Aorta (tissue), 5 donors: Measurements from ENCODE around the gene EOMES. TPM values are rescaled to one million over a fixed set of nuclear protein-coding genes. Genes with fewer than 3 reads are reported as not detected.

ENCODE experiments used
- ATAC-seq: fragments of 200-7000 bp; cut with Tn5 transposase; one replicate; pipeline ENCODE4 v1.9.1; 2022; ENCODE audit warnings: moderate library complexity; ENCODE audit not compliant: low FRiP score
- DNase-seq, 2 donors: peaks; one replicate each; pipeline ENCODE4 v3.0.0-alpha.2; 2020
- H3K27ac ChIP-seq, 2 donors: one replicate each; pipeline ENCODE4 v1.5.1; 2013; ENCODE audit warnings: low read length in 2 of 2, mild to moderate bottlenecking in 2 of 2, moderate library complexity in 2 of 2, control low read depth in 1 of 2, inconsistent platforms in 1 of 2, low read depth in 1 of 2
- H3K27me3 ChIP-seq, 2 donors: one replicate each; pipeline ENCODE4 v1.6.1; 2013; ENCODE audit warnings: control low read depth in 1 of 2, low read length in 1 of 2, mild to moderate bottlenecking in 1 of 2, moderate library complexity in 1 of 2; ENCODE audit not compliant: insufficient read depth in 2 of 2, control insufficient read depth in 1 of 2
- H3K36me3 ChIP-seq, 2 donors: one replicate each; pipeline ENCODE4 v1.6.1; 2013; ENCODE audit warnings: control low read depth in 1 of 2, low read length in 1 of 2, mild to moderate bottlenecking in 1 of 2; ENCODE audit not compliant: insufficient read depth in 2 of 2, control insufficient read depth in 1 of 2
- H3K4me1 ChIP-seq, 2 donors: one replicate each; pipeline ENCODE4 v1.6.1; 2013; ENCODE audit warnings: low read length in 2 of 2, control low read depth in 1 of 2, mild to moderate bottlenecking in 1 of 2, moderate library complexity in 1 of 2; ENCODE audit not compliant: insufficient read depth in 2 of 2, control insufficient read depth in 1 of 2
- H3K4me3 ChIP-seq, 2 donors: one replicate each; pipeline ENCODE4 v1.5.1; 2013; ENCODE audit warnings: low read length in 2 of 2, control low read depth in 1 of 2, mild to moderate bottlenecking in 1 of 2
- H3K9me3 ChIP-seq: one replicate; pipeline ENCODE4 v1.6.1; 2013; ENCODE audit warnings: mild to moderate bottlenecking, low read length; ENCODE audit not compliant: control insufficient read depth
- WGBS, 2 donors: extraction: QIAGEN DNeasy Blood & Tissue Kit; methylation state at CpG; one replicate each; pipeline ENCODE4 v1.1.7; 2013; 5-methylcytosine and 5-hydroxymethylcytosine counted together
- intact Hi-C, 2 donors: fragments of 100-400 bp; cut with DNase I; formaldehyde crosslinking; loops; one replicate each; pipeline versions ENCODE4 v1.14.2 to v1.15.0; 2022
- polyA plus RNA-seq, 2 donors: library from polyadenylated mRNA; stranded (reverse); fragments of 200-250 nt; gene quantifications; one replicate each; pipeline ENCODE4 v1.2.3, GENCODE V29; 2013
- total RNA-seq, 2 donors: library from RNA; stranded (reverse); fragmentation: NEBNext Ultra II Directional; extraction: Animal tissue kit (Norgen Biotek cat#: 25700); gene quantifications; one replicate each; pipeline ENCODE4 v1.2.1, GENCODE V29; 2021
- donor health status: healthy with polysubstance abuse.
- donor health status: Bipolar disorder and iron deficiency.
- donor health status: DM: no; HTN: no; CAD: no.
- donor health status: DM: no; HTN: no; CAD: no.
- donor health status: DM: yes; HTN: yes; CAD: no.

EOMES gene
- total and polyA plus RNA-seq, 4 donors = 0.36 to 1.2 (median 0.60) TPM; not detected in 1

GRCh38 chr3:27715863-27716262 lies 6.3 kb downstream of the EOMES start:
- Histone ChIP-seq H3K9me3 (no peaks in the 10 kb centered on the region), H3K4me3 (no peak overlapping the region), H3K4me1 (peaks cover 0 to 2% of the 10 kb centered on the region in 2 donors), H3K36me3 (no peaks in the 10 kb centered on the region), H3K27me3 (peaks cover 0 to under 1% of the 10 kb centered on the region in 2 donors), H3K27ac (no peak overlapping the region)
- no peak for ATAC-seq
- WGBS, 2 donors = 92 to 98% methylated on average over 4 of the region's 4 CpGs
- DNase-seq = no peak
- intact Hi-C loops = no loop called here

- no peak overlapping the region for H3K4me3 ChIP-seq
- no peak overlapping the region for H3K27ac ChIP-seq
- H3K36me3 ChIP-seq = no peaks in the 10 kb centered on the region
- intact Hi-C loops = no loop called here
- DNase-seq (no peak), ATAC-seq (no peak)
- H3K9me3 ChIP-seq = no peaks in the 10 kb centered on the region
- H3K4me1 ChIP-seq = peaks cover 0 to 2% of the 10 kb centered on the region in 2 donors
- no peaks in the 10 kb centered on the region for H3K27me3 ChIP-seq
- 27 to 40% methylated on average over 11 of the region's 11 CpGs for WGBS, 2 donors
Measured at GRCh38 chr3:27715454-27715806, 6.7 kb downstream of the EOMES start.

- peak in 1 of 2 donors; percentile 55 for DNase-seq
- no peak for ATAC-seq
- intact Hi-C loops = loop anchor here in 1 of 2 donors (5.0 kb wide), 1 partner anchor 607 kb away; no protein-coding TSS in a partner anchor
- Histone ChIP-seq H3K4me3 (no peak overlapping the region), H3K9me3 (no peaks in the 10 kb centered on the region), H3K27me3 (no peaks in the 10 kb centered on the region), H3K36me3 (no peaks in the 10 kb centered on the region), H3K4me1 (peaks cover 0 to 2% of the 10 kb centered on the region in 2 donors), H3K27ac (no peak overlapping the region)
- 12 to 19% methylated on average over 51 to 52 of the region's 52 CpGs for WGBS, 2 donors
Measured at GRCh38 chr3:27714692-27715453, 7.2 kb downstream of the EOMES start.

- Histone ChIP-seq H3K4me1 (peaks cover 0 to 2% of the 10 kb centered on the region in 2 donors), H3K4me3 (peak overlapping the region; percentile 44 to 77), H3K36me3 (no peaks in the 10 kb centered on the region), H3K27ac (no peak overlapping the region), H3K27me3 (no peaks in the 10 kb centered on the region), H3K9me3 (no peaks in the 10 kb centered on the region)
- ATAC-seq (no peak), DNase-seq (no peak)
- 13 to 26% methylated on average over 11 of the region's 11 CpGs for WGBS, 2 donors
- intact Hi-C loops = loop anchor here in 1 of 2 donors (5.0 kb wide), 1 partner anchor 608 kb away; no protein-coding TSS in a partner anchor
Measured at GRCh38 chr3:27714146-27714526, 8.0 kb downstream of the EOMES start.

GRCh38 chr3:27713435-27714145 lies 8.5 kb downstream of the EOMES start:
- Histone ChIP-seq H3K4me1 (peaks cover 0 to 5% of the 10 kb centered on the region in 2 donors), H3K4me3 (peak overlapping the region; percentile 44 to 77), H3K27ac (no peak overlapping the region), H3K9me3 (no peaks in the 10 kb centered on the region), H3K27me3 (no peaks in the 10 kb centered on the region), H3K36me3 (no peaks in the 10 kb centered on the region)
- intact Hi-C loops = loop anchor here in 1 of 2 donors (5.0 kb wide), 1 partner anchor 609 kb away; no protein-coding TSS in a partner anchor
- ATAC-seq (peak; percentile 4), DNase-seq (no peak)
- 2% methylated on average over 25 of the region's 25 CpGs for WGBS, 2 donors

- no peaks in the 10 kb centered on the region for H3K36me3 ChIP-seq
- peak; percentile 44 for ATAC-seq
- WGBS, 2 donors = 0 to 1% methylated on average over 18 of the region's 18 CpGs
- H3K27me3 ChIP-seq = no peaks in the 10 kb centered on the region
- no peaks in the 10 kb centered on the region for H3K9me3 ChIP-seq
- peaks cover 0 to 5% of the 10 kb centered on the region in 2 donors for H3K4me1 ChIP-seq
- intact Hi-C loops = loop anchor here in 1 of 2 donors (5.0 kb wide), 1 partner anchor 609 kb away; no protein-coding TSS in a partner anchor
- no peak overlapping the region for H3K27ac ChIP-seq
- no peak for DNase-seq
- peak overlapping the region; percentile 44 to 77 for H3K4me3 ChIP-seq
Measured at GRCh38 chr3:27713078-27713423, 9.1 kb downstream of the EOMES start.

GRCh38 chr3:27712136-27713077 lies 9.7 kb downstream of the EOMES start:
- Histone ChIP-seq H3K27ac (no peak overlapping the region), H3K4me3 (peak overlapping the region; percentile 44 to 77), H3K4me1 (peaks cover 0 to 8% of the 10 kb centered on the region in 2 donors), H3K36me3 (no peaks in the 10 kb centered on the region), H3K27me3 (no peaks in the 10 kb centered on the region), H3K9me3 (no peaks in the 10 kb centered on the region)
- WGBS, 2 donors = 0% methylated on average over 49 of the region's 49 CpGs
- intact Hi-C loops = loop anchor here in 1 of 2 donors (5.0 kb wide), 1 partner anchor 610 kb away; no protein-coding TSS in a partner anchor
- peak; percentile 83 to 90 for DNase-seq
- peak; percentile 93 for ATAC-seq

GRCh38 chr3:27708250-27708649 lies 13.9 kb downstream of the EOMES start:
- WGBS, 2 donors = 6 to 7% methylated on average over 4 of the region's 4 CpGs

More at GRCh38 chr3:27708250-27708649, 13.9 kb downstream of the EOMES start:
- intact Hi-C loops = no loop called here
- Histone ChIP-seq H3K27me3 (no peaks in the 10 kb centered on the region), H3K9me3 (no peaks in the 10 kb centered on the region), H3K4me1 (peaks cover 0 to 5% of the 10 kb centered on the region in 2 donors), H3K36me3 (no peaks in the 10 kb centered on the region), H3K4me3 (no peak overlapping the region), H3K27ac (no peak overlapping the region)
- DNase-seq (no peak), ATAC-seq (no peak)
